ENCODE data around the gene POR. TPM values are rescaled to one million over a fixed set of nuclear protein-coding genes. Genes with fewer than 3 reads are reported as not detected.

Gene POR
- total RNA-seq, 2 experiments from 2014 or later: 22.9 to 26.0 TPM

DNA sequence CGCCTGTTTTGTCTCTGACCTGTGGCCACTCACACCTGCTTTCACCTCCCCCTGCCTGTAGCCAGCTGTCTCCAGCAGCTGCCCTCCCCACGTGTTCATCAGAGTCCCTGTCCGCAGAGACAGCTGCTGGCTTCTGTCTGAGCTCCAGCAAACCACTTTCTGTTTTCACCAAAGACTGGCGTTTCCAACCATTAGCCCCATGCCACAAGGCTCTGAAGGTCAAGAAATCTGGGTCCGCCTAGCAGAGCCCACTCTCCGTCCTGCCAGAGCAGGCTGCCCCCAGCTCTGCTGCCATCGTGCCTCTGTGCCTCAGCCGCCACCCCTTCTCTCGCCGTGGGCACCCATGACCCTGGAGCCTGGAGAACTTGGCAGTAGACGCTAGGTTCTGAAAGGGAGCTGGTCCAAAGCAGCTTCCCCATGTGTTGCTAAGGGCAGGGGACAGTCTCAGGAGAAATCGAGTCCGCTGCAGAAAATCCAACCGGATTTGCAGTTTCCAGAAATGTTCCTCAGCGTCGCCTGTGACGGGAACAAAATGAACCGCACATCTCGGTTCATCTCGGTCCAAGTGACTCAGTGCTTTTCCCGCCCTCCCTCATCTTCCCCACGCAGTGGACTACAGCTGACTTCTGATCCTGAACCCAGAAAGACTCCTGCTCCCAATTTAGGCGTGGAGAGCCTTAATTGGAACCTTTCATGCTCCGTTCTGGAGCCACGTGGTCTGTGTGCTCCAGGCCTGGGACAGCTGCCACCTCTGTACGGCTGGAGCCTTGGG lies 51.4 kb downstream of the POR start:
- Mint-ChIP-seq H3K27me3 (ENCODE audit: low read depth) (no peaks in the 10 kb centered on the region), H3K4me3 (no peak overlapping the region), H3K4me1 (ENCODE audit: low read depth) (no peaks in the 10 kb centered on the region), H3K36me3 (ENCODE audit: low read depth) (no peaks in the 10 kb centered on the region), H3K9me3 (no peaks in the 10 kb centered on the region), H3K27ac (no peak overlapping the region)
- no peak for DNase-seq
- CTCF ChIA-PET: interaction anchor here (1.4 kb wide), 1 partner anchor 54 kb away, joined by 3 read pairs; no protein-coding TSS in a partner anchor
- intact Hi-C loops (cut with micrococcal nuclease): no loop called here

GRCh38 chr7:75967055-75967454 lies 52.1 kb downstream of the POR start:
- Mint-ChIP-seq H3K27ac (no peak overlapping the region), H3K9me3 (no peaks in the 10 kb centered on the region), H3K27me3 (ENCODE audit: low read depth) (no peaks in the 10 kb centered on the region), H3K4me1 (ENCODE audit: low read depth) (no peaks in the 10 kb centered on the region), H3K4me3 (no peak overlapping the region), H3K36me3 (ENCODE audit: low read depth) (peaks cover 4% of the 10 kb centered on the region)
- DNase-seq: no peak
- CTCF ChIA-PET: interaction anchor here (1.4 kb wide), 1 partner anchor 54 kb away, joined by 3 read pairs; no protein-coding TSS in a partner anchor
- intact Hi-C loops (cut with micrococcal nuclease): no loop called here

DNA sequence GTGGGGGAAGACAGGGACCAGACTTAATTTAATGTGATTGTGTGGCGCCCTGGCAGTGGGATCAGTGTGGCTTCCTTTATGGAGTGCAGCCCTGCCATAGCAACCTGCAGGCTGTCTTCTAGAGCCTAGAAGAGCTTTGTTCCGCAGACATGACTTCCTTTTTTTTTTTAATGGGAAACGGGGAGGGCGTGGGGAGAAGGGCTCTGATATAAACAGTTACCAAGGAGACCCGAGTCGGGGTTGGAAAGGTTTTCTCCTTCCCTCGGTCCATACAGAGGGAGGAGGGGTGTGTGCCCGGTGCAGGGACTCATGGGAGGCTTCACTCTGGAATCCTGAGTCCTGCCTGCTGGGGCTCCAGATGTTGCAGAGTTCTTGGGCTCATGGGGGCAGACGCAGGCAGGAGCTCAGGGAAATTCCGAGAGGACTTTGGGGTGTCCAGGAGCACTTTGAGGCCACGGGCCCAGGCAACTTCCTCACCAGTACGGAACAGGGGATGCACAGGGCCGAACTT lies 52.6 kb downstream of the POR start:
- intact Hi-C loops (cut with micrococcal nuclease): no loop called here
- Mint-ChIP-seq H3K9me3 (no peaks in the 10 kb centered on the region), H3K36me3 (ENCODE audit: low read depth) (peaks cover 6% of the 10 kb centered on the region), H3K4me3 (no peak overlapping the region), H3K27me3 (ENCODE audit: low read depth) (no peaks in the 10 kb centered on the region), H3K27ac (no peak overlapping the region), H3K4me1 (ENCODE audit: low read depth) (no peaks in the 10 kb centered on the region)
- CTCF ChIA-PET: interaction anchor here (1.4 kb wide), 1 partner anchor 53 kb away, joined by 3 read pairs; no protein-coding TSS in a partner anchor
- no peak for DNase-seq

- no peaks in the 10 kb centered on the region for H3K4me1 Mint-ChIP-seq (ENCODE audit: low read depth)
- H3K27me3 Mint-ChIP-seq (ENCODE audit: low read depth): no peaks in the 10 kb centered on the region
- CTCF ChIA-PET: interaction anchor here (0.9 to 1.4 kb wide), 2 partner anchors 53 to 71 kb away, joined by 3 read pairs; no protein-coding TSS in a partner anchor
- intact Hi-C loops (cut with micrococcal nuclease): no loop called here
- DNase-seq: no peak
- no peaks in the 10 kb centered on the region for H3K9me3 Mint-ChIP-seq
- peaks cover 6% of the 10 kb centered on the region for H3K36me3 Mint-ChIP-seq (ENCODE audit: low read depth)
- H3K4me3 Mint-ChIP-seq: no peak overlapping the region
- H3K27ac Mint-ChIP-seq: no peak overlapping the region
Observed at GRCh38 chr7:75968012-75968411, 53.1 kb downstream of the POR start.

- Mint-ChIP-seq H3K4me3 (no peak overlapping the region), H3K27me3 (ENCODE audit: low read depth) (no peaks in the 10 kb centered on the region), H3K4me1 (ENCODE audit: low read depth) (no peaks in the 10 kb centered on the region), H3K36me3 (ENCODE audit: low read depth) (peaks cover 6% of the 10 kb centered on the region), H3K27ac (no peak overlapping the region), H3K9me3 (no peaks in the 10 kb centered on the region)
- intact Hi-C loops (cut with micrococcal nuclease): no loop called here
- no peak for DNase-seq
- CTCF ChIA-PET: interaction anchor here (0.9 kb wide), 1 partner anchor 71 kb away, joined by 3 read pairs; no protein-coding TSS in a partner anchor
Observed at GRCh38 chr7:75968561-75969001, 53.6 kb downstream of the POR start.

DNA sequence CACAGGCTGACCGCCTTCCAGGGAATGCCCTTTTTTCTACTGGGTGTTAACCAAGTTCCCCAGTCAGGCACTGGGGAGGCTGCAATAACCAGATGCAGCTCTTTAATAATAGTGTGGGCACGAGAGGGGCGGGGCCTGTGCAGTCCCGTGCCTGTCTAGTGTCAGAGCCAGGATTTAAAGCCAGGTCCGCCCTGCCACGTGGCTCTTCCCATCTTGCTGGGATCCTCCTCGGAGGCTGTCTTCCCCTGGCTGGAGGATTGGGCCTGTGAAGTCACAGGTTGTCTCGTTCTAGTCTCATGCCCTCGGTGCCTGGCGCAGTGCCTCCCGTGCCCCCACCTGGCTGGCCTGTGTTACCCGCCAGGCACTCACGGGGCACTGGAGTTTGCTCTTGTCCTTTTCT lies 54.2 kb downstream of the POR start:
- no peaks in the 10 kb centered on the region for H3K9me3 Mint-ChIP-seq
- H3K36me3 Mint-ChIP-seq (ENCODE audit: low read depth): peaks cover 10% of the 10 kb centered on the region
- CTCF ChIA-PET: interaction anchor here (1.5 kb wide), 1 partner anchor 51 kb away, joined by 7 read pairs; no protein-coding TSS in a partner anchor
- intact Hi-C loops (cut with micrococcal nuclease): no loop called here
- no peak for DNase-seq
- no peaks in the 10 kb centered on the region for H3K4me1 Mint-ChIP-seq (ENCODE audit: low read depth)
- no peak overlapping the region for H3K27ac Mint-ChIP-seq
- H3K27me3 Mint-ChIP-seq (ENCODE audit: low read depth): no peaks in the 10 kb centered on the region
- no peak overlapping the region for H3K4me3 Mint-ChIP-seq

GRCh38 chr7:75969704-75970498 lies 54.9 kb downstream of the POR start:
- Mint-ChIP-seq H3K27me3 (ENCODE audit: low read depth) (no peaks in the 10 kb centered on the region), H3K36me3 (ENCODE audit: low read depth) (peaks cover 10% of the 10 kb centered on the region), H3K9me3 (no peaks in the 10 kb centered on the region), H3K4me3 (no peak overlapping the region), H3K27ac (no peak overlapping the region), H3K4me1 (ENCODE audit: low read depth) (no peaks in the 10 kb centered on the region)
- intact Hi-C loops (cut with micrococcal nuclease): no loop called here
- DNase-seq: no peak
- CTCF ChIA-PET: interaction anchor here (1.5 kb wide), 1 partner anchor 50 kb away, joined by 7 read pairs; no protein-coding TSS in a partner anchor

- DNase-seq: no peak
- Mint-ChIP-seq H3K36me3 (ENCODE audit: low read depth) (peaks cover 10% of the 10 kb centered on the region), H3K9me3 (no peaks in the 10 kb centered on the region), H3K27ac (no peak overlapping the region), H3K27me3 (ENCODE audit: low read depth) (no peaks in the 10 kb centered on the region), H3K4me1 (ENCODE audit: low read depth) (no peaks in the 10 kb centered on the region), H3K4me3 (no peak overlapping the region)
- intact Hi-C loops (cut with micrococcal nuclease): no loop called here
- CTCF ChIA-PET: no interaction called here
Observed at GRCh38 chr7:75971309-75971960, 56.5 kb downstream of the POR start.

GRCh38 chr7:75971961-75972763 lies 57.2 kb downstream of the POR start:
- Mint-ChIP-seq H3K36me3 (ENCODE audit: low read depth) (peaks cover 10% of the 10 kb centered on the region), H3K27ac (no peak overlapping the region), H3K4me3 (no peak overlapping the region), H3K27me3 (ENCODE audit: low read depth) (no peaks in the 10 kb centered on the region), H3K4me1 (ENCODE audit: low read depth) (no peaks in the 10 kb centered on the region), H3K9me3 (no peaks in the 10 kb centered on the region)
- no peak for DNase-seq
- CTCF ChIA-PET: interaction anchor here (0.5 kb wide), 1 partner anchor 23 kb away, joined by 3 read pairs; no protein-coding TSS in a partner anchor
- intact Hi-C loops (cut with micrococcal nuclease): no loop called here

GRCh38 chr7:75977743-75978142 lies 62.8 kb downstream of the POR start:
- H3K27me3 Mint-ChIP-seq (ENCODE audit: low read depth): no peaks in the 10 kb centered on the region
- H3K4me3 Mint-ChIP-seq: no peak overlapping the region
- CTCF ChIA-PET: interaction anchor here (0.5 kb wide), 1 partner anchor 42 kb away, joined by 4 read pairs; no protein-coding TSS in a partner anchor
- DNase-seq: no peak
- H3K27ac Mint-ChIP-seq: no peak overlapping the region
- H3K4me1 Mint-ChIP-seq (ENCODE audit: low read depth): no peaks in the 10 kb centered on the region
- H3K36me3 Mint-ChIP-seq (ENCODE audit: low read depth): peaks cover 7% of the 10 kb centered on the region
- intact Hi-C loops (cut with micrococcal nuclease): no loop called here
- H3K9me3 Mint-ChIP-seq: no peaks in the 10 kb centered on the region

- no peaks in the 10 kb centered on the region for H3K27me3 Mint-ChIP-seq (ENCODE audit: low read depth)
- DNase-seq: no peak
- no peaks in the 10 kb centered on the region for H3K4me1 Mint-ChIP-seq (ENCODE audit: low read depth)
- H3K36me3 Mint-ChIP-seq (ENCODE audit: low read depth): peaks cover 3% of the 10 kb centered on the region
- H3K27ac Mint-ChIP-seq: no peak overlapping the region
- CTCF ChIA-PET: no interaction called here
- intact Hi-C loops (cut with micrococcal nuclease): no loop called here
- no peak overlapping the region for H3K4me3 Mint-ChIP-seq
- no peaks in the 10 kb centered on the region for H3K9me3 Mint-ChIP-seq
Observed at GRCh38 chr7:75979759-75980429, 64.9 kb downstream of the POR start.
